CD4-positive, alpha-beta T cell treated with Interleukin-2 at 100 ng/mL for 4 hours (primary cell): Measurements from ENCODE around the gene KNG1.
"Not testable (repeated sequence)": the region's sequence is repeated elsewhere in the genome, so short reads cannot be mapped to it uniquely, and the experiment has no call there.

ENCODE experiments used
- DNase-seq: peaks from one replicate; pipeline ENCODE4 v3.0.0-alpha.2; 2020; ENCODE audit warnings: low spot score

The KNG1 gene

DNA sequence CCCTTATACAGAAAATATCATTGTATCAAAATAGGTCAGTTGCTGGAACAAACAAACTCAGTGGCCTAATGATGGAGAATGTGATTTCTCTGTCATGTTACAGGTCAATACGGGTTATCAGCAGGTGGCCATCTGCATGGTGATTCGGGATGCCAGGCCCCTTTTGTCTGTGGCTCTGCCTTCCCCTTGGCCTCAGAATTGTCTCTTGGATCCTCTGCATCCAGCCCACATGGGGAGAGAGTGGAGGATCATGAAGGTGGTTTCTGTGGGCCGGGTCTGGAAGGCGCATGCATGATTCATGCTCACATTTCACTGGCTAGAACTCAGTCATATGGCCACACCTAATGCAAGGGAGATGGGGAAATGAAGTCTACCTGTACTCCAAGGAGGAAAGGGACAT is 6.5 kb upstream of the KNG1 start:
- not testable (repeated sequence) for DNase-seq

DNA sequence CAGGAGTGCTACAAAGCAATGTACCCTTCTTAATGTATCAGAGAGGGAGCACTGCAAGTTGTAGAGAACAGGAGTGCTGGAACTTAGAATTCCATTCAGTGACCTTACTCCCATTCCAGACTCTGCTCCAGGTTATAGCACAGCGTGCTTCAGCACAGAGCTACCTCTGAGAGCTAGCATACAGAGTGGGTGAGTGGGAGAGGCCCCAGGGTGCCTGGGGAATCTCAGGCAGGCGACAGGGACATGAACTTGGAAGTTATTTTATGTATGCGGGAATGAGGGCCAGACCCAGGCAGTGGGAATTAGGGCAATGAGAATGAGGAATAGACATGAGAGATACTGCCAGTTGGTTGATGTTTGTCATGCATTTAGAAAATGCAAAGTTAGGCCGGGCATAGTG is 3.7 kb upstream of the KNG1 start:
- no peak for DNase-seq

DNA sequence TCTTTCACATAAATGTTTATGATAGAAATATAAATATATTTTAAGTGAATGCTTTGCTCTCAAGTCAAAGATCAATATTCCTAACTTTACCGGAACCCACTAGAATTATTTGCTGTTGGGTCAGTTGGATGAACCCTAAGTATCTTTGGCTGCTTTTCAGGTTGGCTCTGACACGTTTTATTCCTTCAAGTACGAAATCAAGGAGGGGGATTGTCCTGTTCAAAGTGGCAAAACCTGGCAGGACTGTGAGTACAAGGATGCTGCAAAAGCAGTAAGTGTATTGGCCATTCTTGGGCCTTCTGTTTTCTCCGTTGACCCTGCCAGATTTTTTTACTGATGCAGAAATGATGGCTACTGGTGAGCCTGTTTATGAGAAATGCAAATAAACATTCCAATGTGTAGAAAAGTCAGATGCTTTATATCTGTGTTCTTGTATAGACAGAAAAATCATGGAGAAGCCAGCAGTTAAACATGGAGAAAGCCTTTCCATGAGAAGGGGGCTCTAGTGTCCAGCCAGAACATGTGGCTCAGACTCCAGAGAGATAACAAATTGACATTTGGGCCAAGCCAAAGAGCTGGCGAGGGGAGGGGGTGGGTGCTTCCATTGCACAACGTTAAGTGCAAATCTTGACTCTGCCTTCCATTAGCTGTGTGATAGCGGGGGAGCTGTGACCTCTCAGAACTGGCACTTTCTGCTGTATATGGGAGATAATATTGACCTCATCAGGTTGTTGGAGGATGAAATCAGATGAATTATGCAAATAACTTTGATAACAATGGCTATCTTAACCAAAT is 3.0 kb downstream of the KNG1 start:
- no peak for DNase-seq

DNA sequence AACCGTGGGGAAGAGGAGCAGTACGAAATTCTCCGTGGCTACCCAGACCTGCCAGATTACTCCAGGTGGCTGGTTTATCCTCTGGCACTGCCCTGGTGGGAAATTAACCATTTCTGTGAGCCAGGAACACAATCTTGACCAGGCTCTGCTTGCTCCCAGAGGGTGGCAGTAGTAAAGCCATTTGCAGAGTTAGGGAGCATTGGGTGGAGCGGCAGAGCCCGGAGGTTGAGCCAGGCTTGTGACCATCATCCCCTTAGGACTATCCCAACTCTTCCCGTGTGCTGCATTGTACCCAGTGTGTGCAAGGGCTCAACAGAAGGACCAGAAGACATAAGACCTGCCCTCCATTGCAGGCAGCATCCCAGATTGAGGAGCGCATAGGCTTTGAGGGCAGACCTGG is 5.3 kb downstream of the KNG1 start:
- DNase-seq = no peak

DNA sequence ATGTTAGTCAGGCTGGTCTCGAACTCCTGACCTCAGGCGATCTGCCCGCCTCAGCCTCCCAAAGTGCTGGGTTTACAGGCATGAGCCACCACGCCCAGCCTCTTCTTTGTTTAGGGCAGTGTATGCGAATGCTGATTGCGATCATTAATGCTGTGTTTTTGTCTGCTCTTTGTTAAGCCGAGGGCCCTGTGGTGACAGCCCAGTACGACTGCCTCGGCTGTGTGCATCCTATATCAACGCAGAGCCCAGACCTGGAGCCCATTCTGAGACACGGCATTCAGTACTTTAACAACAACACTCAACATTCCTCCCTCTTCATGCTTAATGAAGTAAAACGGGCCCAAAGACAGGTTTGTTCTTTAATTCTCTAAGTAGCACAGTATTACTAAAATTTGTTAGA is 7.8 kb downstream of the KNG1 start:
- DNase-seq = no peak

DNA sequence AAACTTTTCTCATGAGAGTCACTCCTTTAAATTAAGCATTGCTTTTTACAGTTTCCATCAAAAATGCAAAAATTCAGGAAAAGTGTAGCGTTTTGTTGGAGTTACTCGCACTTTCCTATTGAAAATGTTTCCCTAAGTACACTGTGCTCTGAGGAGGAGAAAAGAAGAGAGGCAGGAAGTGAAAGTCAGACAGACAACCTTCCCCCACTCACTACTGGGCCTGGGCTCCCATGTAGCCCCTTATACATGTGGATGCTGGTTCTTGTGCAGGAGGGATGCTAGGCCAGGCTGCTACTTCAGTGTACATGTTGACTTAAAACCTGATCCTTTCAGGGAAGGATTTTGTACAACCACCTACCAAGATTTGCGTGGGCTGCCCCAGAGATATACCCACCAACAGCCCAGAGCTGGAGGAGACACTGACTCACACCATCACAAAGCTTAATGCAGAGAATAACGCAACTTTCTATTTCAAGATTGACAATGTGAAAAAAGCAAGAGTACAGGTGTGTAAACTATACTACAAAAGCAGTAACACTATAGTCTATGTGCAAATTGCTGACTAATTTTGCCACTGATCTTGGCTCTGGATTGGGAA is 15.1 kb downstream of the KNG1 start:
- no peak for DNase-seq

DNA sequence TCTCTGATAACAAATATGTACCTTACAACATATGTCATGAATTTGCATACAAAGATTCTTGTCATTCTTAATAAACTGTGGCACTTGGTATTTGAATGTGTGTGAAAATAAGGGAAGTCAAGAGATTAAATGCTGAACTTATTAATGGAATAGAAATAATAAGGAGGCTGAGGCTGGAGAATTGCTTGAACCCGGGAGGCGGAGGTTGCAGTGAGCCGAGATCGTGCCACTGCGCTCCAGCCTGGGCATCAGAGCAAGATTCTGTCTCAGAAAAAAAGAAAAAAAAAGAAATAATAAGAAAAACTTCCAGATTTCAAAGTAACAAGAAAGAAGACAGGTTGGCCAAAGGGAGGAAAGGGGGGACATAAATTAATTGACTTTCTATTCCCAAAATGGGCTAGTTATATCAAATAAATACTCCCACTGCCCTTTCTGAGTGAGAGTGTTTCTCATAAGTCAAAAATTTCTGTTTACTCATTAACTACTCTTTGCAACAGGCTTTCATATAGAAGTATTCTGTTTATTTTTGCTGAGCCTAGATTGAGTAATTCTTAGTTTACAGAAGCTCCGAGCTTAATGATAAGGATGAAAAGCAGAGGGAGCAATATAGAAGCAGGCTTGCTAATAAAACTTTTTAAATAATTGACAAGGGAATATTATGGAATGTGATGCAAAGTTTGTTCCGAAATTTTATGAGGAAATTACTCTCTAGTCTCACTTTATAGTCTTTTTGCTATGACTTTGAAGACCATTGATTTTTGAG is 25.6 kb downstream of the KNG1 start:
- no peak for DNase-seq

DNA sequence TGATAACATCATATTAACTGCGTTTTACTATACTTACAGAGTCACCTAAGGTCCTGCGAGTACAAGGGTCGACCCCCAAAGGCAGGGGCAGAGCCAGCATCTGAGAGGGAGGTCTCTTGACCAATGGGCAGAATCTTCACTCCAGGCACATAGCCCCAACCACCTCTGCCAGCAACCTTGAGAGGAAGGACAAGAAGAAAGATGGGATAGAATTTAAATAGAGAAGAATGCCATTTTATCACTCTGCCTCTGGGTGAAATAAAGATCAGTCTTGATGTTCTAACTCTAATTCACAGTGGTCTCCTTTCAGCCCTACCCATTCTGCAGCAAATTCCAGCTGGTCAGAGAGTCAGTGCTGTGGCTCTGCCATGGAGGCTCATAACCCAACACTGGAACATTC is 26.5 kb downstream of the KNG1 start:
- DNase-seq = no peak

DNA sequence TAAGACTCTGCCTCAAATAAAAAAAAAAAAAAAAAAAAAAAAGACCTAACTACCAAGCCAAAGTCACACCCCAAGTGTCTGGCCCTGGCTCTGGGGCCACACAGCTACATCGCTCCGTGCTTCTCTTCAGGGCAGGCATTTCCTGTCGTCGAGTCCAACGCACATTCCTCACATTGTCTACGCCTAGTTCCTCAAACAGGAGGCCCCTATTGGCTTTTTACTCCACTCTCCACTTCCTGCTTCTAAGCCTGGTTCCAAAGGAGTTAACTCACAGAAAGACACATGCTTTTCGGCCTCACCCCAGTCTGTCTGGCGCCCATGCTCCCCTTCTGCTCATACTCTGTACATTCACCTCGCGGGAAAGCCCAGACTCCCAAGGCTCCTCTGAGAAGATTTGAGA is 28.8 kb downstream of the KNG1 start:
- no peak for DNase-seq

DNA sequence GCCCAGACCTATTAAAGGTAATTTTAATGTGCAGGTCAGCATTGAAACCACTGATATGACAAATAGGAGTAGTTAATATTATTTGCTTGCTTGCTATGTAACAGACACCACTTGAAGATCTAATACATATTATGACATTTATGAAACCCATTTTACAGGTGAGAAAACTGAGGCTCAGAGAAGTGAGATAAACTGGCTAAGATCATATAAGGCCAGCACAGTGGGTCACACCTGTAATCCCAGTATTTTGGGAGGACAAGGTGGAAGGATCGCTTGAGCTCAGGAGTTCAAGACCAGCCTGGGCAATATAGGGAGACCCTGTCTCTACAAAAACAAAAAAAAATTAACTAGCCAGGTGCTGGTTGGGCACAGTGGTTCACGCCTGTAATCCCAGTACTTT is 33.2 kb downstream of the KNG1 start:
- DNase-seq = no peak

DNA sequence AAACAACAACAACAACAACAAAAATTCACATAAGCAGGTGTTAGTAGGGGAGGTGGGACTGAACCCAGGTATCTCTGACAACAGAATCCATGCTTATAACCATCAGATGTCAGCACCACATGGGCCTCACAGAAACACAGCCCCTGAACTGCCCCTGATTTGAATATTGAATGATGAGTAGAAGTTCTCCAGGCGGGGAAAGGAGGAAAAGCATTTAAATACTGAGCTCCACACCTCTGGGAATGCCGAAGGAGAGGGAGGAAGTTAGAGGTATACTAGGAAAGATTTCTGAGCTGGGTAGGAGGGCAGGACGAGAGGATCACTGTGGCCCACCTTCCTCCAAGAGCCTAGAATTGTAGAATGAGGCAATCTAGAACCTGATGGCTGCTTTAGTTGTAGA is 34.3 kb downstream of the KNG1 start:
- no peak for DNase-seq

DNA sequence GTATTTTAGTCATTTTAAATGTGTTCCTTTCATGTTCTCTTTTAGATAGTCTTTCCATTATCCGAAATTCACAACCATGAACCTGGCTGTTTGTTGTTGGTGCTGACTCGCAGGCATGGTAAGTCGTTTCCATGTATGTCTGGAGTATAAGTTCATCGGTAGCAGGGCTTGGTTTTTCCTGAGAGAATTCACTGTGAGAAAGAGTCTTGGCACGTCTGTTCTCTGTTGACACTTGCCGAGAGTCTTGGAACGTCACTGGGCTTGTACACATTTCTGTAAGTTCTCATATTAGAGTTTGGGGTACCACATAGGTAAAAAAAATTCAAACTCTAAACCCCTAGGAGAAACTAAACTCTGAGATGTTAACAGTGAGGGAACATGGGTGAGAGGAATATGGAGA is 36.8 kb downstream of the KNG1 start:
- DNase-seq = no peak

DNA sequence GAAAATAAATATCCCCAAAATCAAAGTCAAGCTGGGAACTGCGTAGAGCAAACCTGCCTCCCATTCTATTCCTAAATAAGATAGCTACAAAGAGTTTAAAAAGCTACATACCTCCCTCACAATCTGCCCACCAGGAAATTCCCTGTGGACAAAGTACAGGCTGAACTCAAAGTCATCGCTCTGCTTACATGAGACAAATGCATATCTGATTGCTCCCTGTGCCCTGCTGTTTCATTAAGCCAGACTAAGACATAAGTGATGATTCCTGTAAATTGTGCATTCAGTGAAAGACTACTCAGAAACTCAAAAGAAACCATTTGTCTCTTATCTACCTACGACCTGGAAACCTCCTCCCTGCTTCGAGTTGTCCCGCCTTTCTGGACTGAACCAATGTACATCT is 37.7 kb downstream of the KNG1 start:
- DNase-seq = no peak

DNA sequence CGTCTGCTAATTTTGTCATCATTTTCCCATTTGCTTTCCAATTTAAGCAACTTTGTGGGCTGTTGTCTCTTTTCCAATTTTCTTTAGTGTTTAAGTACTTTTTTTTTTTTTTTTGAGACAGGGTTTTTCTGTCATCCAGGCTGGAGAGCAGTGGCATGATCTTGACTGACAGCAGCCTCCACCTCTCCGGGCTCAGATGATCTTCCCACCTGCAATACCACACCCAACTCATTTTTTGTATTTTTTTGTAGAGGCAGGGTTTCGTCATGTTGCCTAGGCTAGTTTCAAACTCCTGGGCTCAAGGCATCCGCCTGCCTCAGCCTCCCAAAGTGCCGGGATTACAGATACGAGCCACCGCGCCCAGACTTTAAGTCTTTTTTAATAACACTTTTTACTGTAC is 40.1 kb downstream of the KNG1 start:
- DNase-seq = no peak

DNA sequence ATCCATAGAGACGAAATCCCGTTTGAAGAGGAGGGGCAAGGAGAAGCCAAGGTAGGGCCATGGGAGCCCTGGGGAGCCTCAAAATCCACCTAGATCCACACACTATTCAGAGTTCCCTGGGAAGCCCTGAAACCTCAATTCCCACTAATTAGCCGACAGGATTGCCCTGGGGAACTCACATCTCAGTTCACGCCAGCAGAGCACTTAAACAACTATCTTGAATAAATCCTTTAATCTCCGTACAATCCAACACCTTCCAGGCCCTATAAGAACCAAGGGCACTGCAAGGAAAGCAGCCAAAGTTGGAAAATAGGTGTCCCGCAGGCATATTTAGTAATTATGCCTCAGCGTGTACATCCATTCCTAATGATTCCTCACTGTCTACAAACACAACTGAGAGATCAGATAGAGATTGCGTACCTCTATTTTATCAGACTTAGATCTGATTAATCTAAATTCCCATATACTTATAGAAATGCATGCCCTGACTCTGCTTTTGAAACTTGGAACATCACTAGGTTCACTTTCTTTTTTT is 40.6 kb downstream of the KNG1 start:
- no peak for DNase-seq

DNA sequence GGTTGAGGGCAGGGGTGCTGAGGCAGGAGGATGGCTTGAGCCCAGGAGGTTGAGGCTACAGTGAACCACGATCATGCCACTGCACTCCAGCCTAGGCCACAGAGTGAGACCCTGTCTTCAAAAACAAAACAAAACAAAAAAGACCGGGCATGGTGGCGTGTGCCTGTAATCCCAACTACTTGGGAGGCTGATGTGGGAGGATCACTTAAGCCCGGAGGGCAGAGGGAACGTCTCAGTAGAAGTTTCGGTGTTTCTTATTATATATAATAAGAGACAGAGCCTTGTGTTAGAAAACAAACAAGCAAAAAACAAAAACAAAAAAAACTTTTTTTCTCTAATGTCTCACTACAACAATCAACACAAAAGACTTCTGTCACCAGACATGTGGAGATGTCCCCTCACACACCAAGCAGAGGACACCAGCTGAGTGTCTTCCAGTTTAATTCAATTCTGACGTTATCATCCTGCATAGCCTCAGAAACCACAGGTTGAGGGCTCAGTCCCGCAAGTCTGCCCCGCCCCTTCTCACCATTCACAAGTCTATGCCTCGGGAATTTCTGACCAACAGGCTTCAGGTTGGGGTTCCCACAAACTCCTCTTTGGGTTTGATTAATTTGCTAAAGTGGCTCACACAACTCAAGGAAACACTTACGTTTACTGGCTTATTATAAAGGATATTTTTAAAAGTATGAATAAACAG is 42.2 kb downstream of the KNG1 start:
- DNase-seq = no peak

DNA sequence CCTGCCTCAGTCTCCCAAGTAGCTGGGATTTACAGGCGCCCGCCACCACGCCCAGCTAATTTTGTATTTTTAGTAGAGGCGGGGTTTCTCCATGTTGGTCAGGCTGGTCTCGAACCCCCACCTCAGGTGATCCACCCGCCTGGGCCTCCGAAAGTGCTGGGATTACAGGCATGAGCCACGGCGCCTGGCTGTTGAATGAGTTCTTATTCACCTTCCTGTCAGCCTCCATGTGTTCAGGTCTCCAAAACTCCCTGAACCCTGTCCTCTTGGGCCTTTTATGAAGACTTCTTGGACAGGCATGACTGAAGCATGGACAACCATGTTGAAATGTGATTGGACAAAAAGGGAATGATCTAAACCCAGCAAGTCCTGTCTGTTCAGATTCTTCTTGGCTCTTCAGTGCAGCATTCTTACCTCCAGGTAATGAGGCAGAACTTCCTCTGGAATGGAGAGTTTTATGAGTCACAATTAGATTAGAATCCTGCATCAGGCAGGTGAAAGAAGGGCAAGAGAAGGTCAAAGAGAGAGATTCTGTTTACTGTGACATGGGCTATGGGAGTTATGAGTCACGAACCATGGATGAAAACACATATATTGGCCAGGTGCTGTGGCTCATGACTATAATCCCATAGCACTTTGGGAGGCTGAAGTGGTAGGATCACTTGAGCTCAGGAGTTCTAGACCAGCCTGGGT is 43.1 kb downstream of the KNG1 start:
- DNase-seq = no peak

DNA sequence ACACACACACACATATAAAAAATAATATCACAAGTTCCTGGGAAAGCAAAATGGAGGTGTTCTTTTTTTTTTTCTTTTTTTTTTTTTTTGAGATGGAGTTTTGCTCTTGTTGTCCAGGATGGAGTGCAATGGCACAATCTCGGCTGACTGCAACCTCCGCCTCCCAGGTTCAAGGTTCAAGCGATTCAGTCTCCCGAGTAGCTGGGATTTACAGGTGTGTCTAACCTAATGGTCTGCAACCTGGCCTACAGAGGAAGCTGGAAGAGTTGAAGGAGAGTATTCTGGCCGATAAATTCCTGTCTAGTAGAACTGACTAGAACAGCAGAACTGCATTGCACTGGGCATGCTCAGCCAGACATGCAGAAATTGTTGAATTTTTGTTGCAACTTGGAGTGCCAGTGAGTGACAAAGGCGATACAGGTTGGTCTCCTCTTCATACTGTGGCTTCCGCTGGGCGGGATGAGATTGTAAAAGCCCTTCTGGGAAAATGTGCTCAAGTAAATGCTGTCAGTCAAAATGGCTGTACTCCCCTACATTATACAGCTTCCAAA is 43.8 kb downstream of the KNG1 start:
- DNase-seq = no peak

DNA sequence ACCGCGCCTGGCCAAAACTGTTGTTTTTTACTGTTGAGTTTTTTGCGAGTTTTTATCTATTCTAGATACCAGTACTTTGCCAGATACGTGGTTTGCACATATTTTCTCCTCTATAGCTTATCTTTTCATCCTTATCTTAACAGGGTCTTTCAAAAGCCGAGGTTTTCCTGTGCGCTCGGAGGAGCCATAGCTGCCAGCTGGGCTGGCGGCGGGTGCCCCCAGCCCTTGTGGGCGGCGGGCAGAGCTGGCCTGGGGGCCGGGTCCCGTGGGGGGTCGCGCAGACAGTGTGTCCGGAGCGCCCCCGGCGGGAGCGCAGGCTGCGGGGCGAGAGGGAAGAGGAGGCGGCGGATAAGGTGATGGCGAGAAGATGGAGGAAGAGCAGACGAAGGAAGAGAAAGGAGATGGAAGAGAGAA is 55.1 kb downstream of the KNG1 start:
- DNase-seq = no peak

DNA sequence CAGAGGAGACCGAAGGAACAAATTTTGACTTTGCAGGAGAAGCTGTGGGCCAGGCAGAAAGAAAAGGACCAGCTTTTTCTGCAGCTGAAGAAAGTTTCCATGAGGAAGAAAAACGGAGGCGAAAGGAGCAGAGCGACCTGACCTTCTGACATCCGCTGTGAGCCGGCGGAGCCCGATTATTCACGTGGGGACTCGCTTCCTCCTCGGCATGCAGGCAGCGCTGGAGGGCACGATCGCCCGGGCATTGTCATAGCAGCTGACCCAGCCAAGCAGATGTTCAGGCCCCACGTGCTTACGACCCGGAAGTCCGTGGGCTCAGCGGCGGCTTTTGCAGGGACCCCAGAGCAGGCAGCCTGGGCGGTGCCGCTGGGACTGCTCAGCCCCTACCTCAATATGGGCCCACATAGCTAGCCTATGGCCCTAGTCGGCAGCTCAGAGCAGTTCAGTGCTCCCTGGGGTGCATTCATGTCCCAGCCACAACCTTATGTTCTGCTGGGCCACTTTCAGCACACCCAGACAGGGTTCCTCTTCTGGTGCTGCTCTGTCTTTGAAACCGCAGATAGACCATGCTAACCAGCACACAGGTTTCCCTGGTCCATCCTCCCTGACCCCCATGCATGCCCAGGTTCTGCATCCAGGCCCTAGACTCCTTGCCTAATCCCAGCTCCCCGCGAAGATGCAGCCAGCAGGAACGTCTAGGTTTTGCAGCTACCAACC is 55.7 kb downstream of the KNG1 start:
- peak; percentile 61 for DNase-seq

DNA sequence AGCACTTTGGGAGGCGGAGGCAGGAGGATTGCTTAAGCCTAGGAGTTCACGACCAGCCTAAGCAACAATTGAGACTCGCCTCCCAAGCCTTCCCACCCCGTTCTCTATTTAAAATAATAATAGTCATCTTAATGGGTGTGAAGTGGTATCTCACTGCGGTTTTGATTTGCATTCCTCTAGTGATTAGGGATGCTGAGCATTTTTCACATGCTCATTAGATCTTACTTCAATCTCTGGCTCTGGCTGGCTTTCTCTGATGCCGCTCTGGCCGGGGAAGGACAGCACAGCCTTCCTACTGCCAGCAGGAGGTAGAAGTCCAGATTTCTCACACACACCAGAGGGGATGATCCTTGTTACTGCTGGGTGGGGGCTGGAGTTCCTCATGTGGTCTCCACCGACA is 58.8 kb downstream of the KNG1 start:
- DNase-seq = no peak
